Immature natural killer cell (primary cell): ENCODE data around the gene FANCM. TPM values are rescaled to one million over a fixed set of nuclear protein-coding genes. Genes with fewer than 3 reads are reported as not detected.
A peak's percentile ranks its signal among the peaks of the same experiment; 100 is the strongest.

Source experiments
- DNase-seq, 3 donors: peaks; one replicate each; pipeline ENCODE4 v3.0.0; 2022; ENCODE audit warnings: mixed read lengths in 1 of 3
- H3K27ac Mint-ChIP-seq, 6 donors: one replicate each; pipeline ENCODE4 v1.8.0; 2020; ENCODE audit warnings: mixed read lengths in 6 of 6, mild to moderate bottlenecking in 5 of 6, inconsistent platforms in 4 of 6, moderate library complexity in 3 of 6
- H3K27me3 Mint-ChIP-seq, 3 donors: one replicate each; pipeline ENCODE4 v1.8.0; 2020 to 2021; ENCODE audit warnings: low read depth in 3 of 3, mild to moderate bottlenecking in 3 of 3, mixed read lengths in 3 of 3, moderate library complexity in 3 of 3, inconsistent platforms in 1 of 3
- H3K36me3 Mint-ChIP-seq, 3 donors: one replicate each; pipeline ENCODE4 v1.8.0; 2020; ENCODE audit warnings: mixed read lengths in 3 of 3, inconsistent platforms in 2 of 3, mild to moderate bottlenecking in 2 of 3
- H3K4me1 Mint-ChIP-seq, 2 donors: one replicate each; pipeline ENCODE4 v1.8.0; 2020; ENCODE audit warnings: inconsistent platforms in 2 of 2, mild to moderate bottlenecking in 2 of 2, mixed read lengths in 2 of 2, moderate library complexity in 1 of 2
- H3K4me3 Mint-ChIP-seq, 5 donors: one replicate each; pipeline ENCODE4 v1.8.0; 2020; ENCODE audit warnings: mild to moderate bottlenecking in 5 of 5, mixed read lengths in 5 of 5, inconsistent platforms in 3 of 5, moderate library complexity in 3 of 5
- H3K9me3 Mint-ChIP-seq, 6 donors: one replicate each; pipeline ENCODE4 v1.8.0; 2020; ENCODE audit warnings: mild to moderate bottlenecking in 6 of 6, mixed read lengths in 6 of 6, inconsistent platforms in 4 of 6, moderate library complexity in 3 of 6
- polyA plus RNA-seq, 3 donors: library from polyadenylated mRNA; unstranded; fragments of 300-500 nt; fragmentation: Illumina TruSeq; gene quantifications; one replicate each; pipeline ENCODE4 v1.2.3, GENCODE V29; 2021

FANCM gene
- polyA plus RNA-seq, 3 donors from 2014 or later: 1.9 to 6.9 (median 3.2) TPM

GRCh38 chr14:45156067-45156466 is 20.3 kb downstream of the FANCM start:
- Mint-ChIP-seq H3K4me3 (no peak overlapping the region), H3K36me3 (peaks cover 0 to 11% (median 8%) of the 10 kb centered on the region in 3 donors), H3K9me3 (no peaks in the 10 kb centered on the region), H3K27ac (no peak overlapping the region), H3K4me1 (no peaks in the 10 kb centered on the region), H3K27me3 (peaks cover 0 to 2% (median 0%) of the 10 kb centered on the region in 3 donors)
- no peak for DNase-seq

- peaks cover 0 to 16% (median 13%) of the 10 kb centered on the region in 3 donors for H3K36me3 Mint-ChIP-seq
- H3K27ac Mint-ChIP-seq: no peak overlapping the region
- no peak for DNase-seq
- no peaks in the 10 kb centered on the region for H3K27me3 Mint-ChIP-seq
- no peaks in the 10 kb centered on the region for H3K4me1 Mint-ChIP-seq
- no peak overlapping the region for H3K4me3 Mint-ChIP-seq
- no peaks in the 10 kb centered on the region for H3K9me3 Mint-ChIP-seq
Measured at GRCh38 chr14:45169906-45170305, 34.2 kb downstream of the FANCM start.

GRCh38 chr14:45177076-45177475 is 41.3 kb downstream of the FANCM start:
- Mint-ChIP-seq H3K9me3 (no peaks in the 10 kb centered on the region), H3K36me3 (peaks cover 0 to 15% (median 10%) of the 10 kb centered on the region in 3 donors)

GRCh38 chr14:45181329-45181728 is 45.6 kb downstream of the FANCM start:
- Mint-ChIP-seq H3K4me1 (no peaks in the 10 kb centered on the region), H3K4me3 (no peak overlapping the region), H3K27me3 (no peaks in the 10 kb centered on the region), H3K27ac (no peak overlapping the region), H3K36me3 (peaks cover 4 to 15% (median 7%) of the 10 kb centered on the region in 3 donors), H3K9me3 (no peaks in the 10 kb centered on the region)
- DNase-seq: no peak

More at GRCh38 chr14:45177076-45177475, 41.3 kb downstream of the FANCM start:
- Mint-ChIP-seq H3K4me3 (no peak overlapping the region), H3K27ac (no peak overlapping the region), H3K27me3 (no peaks in the 10 kb centered on the region), H3K4me1 (no peaks in the 10 kb centered on the region)
- DNase-seq: no peak

GRCh38 chr14:45181806-45182205 is 46.1 kb downstream of the FANCM start:
- Mint-ChIP-seq H3K27me3 (no peaks in the 10 kb centered on the region), H3K4me3 (no peak overlapping the region), H3K9me3 (no peaks in the 10 kb centered on the region), H3K36me3 (peaks cover 4 to 20% (median 11%) of the 10 kb centered on the region in 3 donors), H3K27ac (no peak overlapping the region), H3K4me1 (no peaks in the 10 kb centered on the region)
- DNase-seq: no peak

GRCh38 chr14:45185100-45185814 is 49.5 kb downstream of the FANCM start:
- Mint-ChIP-seq H3K4me1 (no peaks in the 10 kb centered on the region), H3K4me3 (no peak overlapping the region), H3K27ac (no peak overlapping the region), H3K9me3 (no peaks in the 10 kb centered on the region), H3K36me3 (peaks cover 13 to 30% (median 26%) of the 10 kb centered on the region in 3 donors), H3K27me3 (no peaks in the 10 kb centered on the region)
- no peak for DNase-seq

- no peaks in the 10 kb centered on the region for H3K4me1 Mint-ChIP-seq
- H3K27me3 Mint-ChIP-seq: peaks cover 0 to 1% (median 0%) of the 10 kb centered on the region in 3 donors
- DNase-seq: no peak
- H3K27ac Mint-ChIP-seq: no peak overlapping the region
- peaks cover 7 to 17% (median 16%) of the 10 kb centered on the region in 3 donors for H3K36me3 Mint-ChIP-seq
- no peaks in the 10 kb centered on the region for H3K9me3 Mint-ChIP-seq
- no peak overlapping the region for H3K4me3 Mint-ChIP-seq
Measured at GRCh38 chr14:45194964-45195363, 59.2 kb downstream of the FANCM start.

GRCh38 chr14:45198551-45198950 is 62.8 kb downstream of the FANCM start:
- Mint-ChIP-seq H3K4me1 (peaks cover 0 to 10% of the 10 kb centered on the region in 2 donors), H3K36me3 (peaks cover 10 to 25% (median 12%) of the 10 kb centered on the region in 3 donors), H3K9me3 (no peaks in the 10 kb centered on the region), H3K27ac (no peak overlapping the region), H3K27me3 (peaks cover 0 to 1% (median 0%) of the 10 kb centered on the region in 3 donors), H3K4me3 (no peak overlapping the region)
- no peak for DNase-seq

- Mint-ChIP-seq H3K36me3 (peaks cover 10 to 25% (median 12%) of the 10 kb centered on the region in 3 donors), H3K4me3 (no peak overlapping the region), H3K27me3 (peaks cover 0 to 1% (median 0%) of the 10 kb centered on the region in 3 donors), H3K9me3 (no peaks in the 10 kb centered on the region), H3K27ac (no peak overlapping the region), H3K4me1 (peaks cover 0 to 10% of the 10 kb centered on the region in 2 donors)
- no peak for DNase-seq
Measured at GRCh38 chr14:45199230-45199629, 63.5 kb downstream of the FANCM start.

- no peak for DNase-seq
- peaks cover 3 to 24% (median 10%) of the 10 kb centered on the region in 3 donors for H3K36me3 Mint-ChIP-seq
- peaks cover 0 to 10% of the 10 kb centered on the region in 2 donors for H3K4me1 Mint-ChIP-seq
- H3K27ac Mint-ChIP-seq: peak overlapping the region in 3 of 6 donors; percentile 17 to 53 (median 50)
- H3K9me3 Mint-ChIP-seq: no peaks in the 10 kb centered on the region
- no peak overlapping the region for H3K4me3 Mint-ChIP-seq
- H3K27me3 Mint-ChIP-seq: peaks cover 0 to 1% (median 0%) of the 10 kb centered on the region in 3 donors
Measured at GRCh38 chr14:45201905-45202304, 66.2 kb downstream of the FANCM start.

- Mint-ChIP-seq H3K27ac (no peak overlapping the region), H3K4me1 (peaks cover 0 to 10% of the 10 kb centered on the region in 2 donors), H3K9me3 (no peaks in the 10 kb centered on the region), H3K27me3 (no peaks in the 10 kb centered on the region), H3K36me3 (peaks cover 3 to 30% (median 9%) of the 10 kb centered on the region in 3 donors), H3K4me3 (no peak overlapping the region)
- no peak for DNase-seq
Measured at GRCh38 chr14:45204241-45204640, 68.5 kb downstream of the FANCM start.

GRCh38 chr14:45210159-45210558 is 74.4 kb downstream of the FANCM start:
- H3K36me3 Mint-ChIP-seq: peaks cover 15 to 43% (median 18%) of the 10 kb centered on the region in 3 donors
- H3K27ac Mint-ChIP-seq: peak overlapping the region in 1 of 6 donors; percentile 11
- H3K4me1 Mint-ChIP-seq: no peaks in the 10 kb centered on the region
- H3K4me3 Mint-ChIP-seq: no peak overlapping the region
- H3K9me3 Mint-ChIP-seq: no peaks in the 10 kb centered on the region
- no peak for DNase-seq
- peaks cover 0 to 4% (median 0%) of the 10 kb centered on the region in 3 donors for H3K27me3 Mint-ChIP-seq

- Mint-ChIP-seq H3K27me3 (peaks cover 0 to 4% (median 0%) of the 10 kb centered on the region in 3 donors), H3K4me3 (no peak overlapping the region), H3K4me1 (no peaks in the 10 kb centered on the region), H3K27ac (peak overlapping the region in 4 of 6 donors; percentile 8 to 77 (median 12)), H3K9me3 (no peaks in the 10 kb centered on the region), H3K36me3 (peaks cover 15 to 39% (median 18%) of the 10 kb centered on the region in 3 donors)
- no peak for DNase-seq
Measured at GRCh38 chr14:45211295-45211694, 75.6 kb downstream of the FANCM start.

GRCh38 chr14:45212231-45212630 is 76.5 kb downstream of the FANCM start:
- no peaks in the 10 kb centered on the region for H3K9me3 Mint-ChIP-seq
- peaks cover 0 to 4% (median 0%) of the 10 kb centered on the region in 3 donors for H3K27me3 Mint-ChIP-seq
- H3K27ac Mint-ChIP-seq: no peak overlapping the region
- no peak for DNase-seq
- no peaks in the 10 kb centered on the region for H3K4me1 Mint-ChIP-seq
- H3K4me3 Mint-ChIP-seq: no peak overlapping the region
- peaks cover 15 to 37% (median 18%) of the 10 kb centered on the region in 3 donors for H3K36me3 Mint-ChIP-seq
